HG02938 (cell line): ENCODE results near the gene NRF1.
"Not testable (repeated sequence)": the region's sequence is repeated elsewhere in the genome, so short reads cannot be mapped to it uniquely, and the experiment has no call there.

Source experiments
- ATAC-seq: cut with Tn5 transposase; IDR thresholded peaks from one replicate; pipeline ENCODE4 v1.9.1; 2021; ENCODE audit warnings: mild to moderate bottlenecking, moderate library complexity; ENCODE audit not compliant: unreplicated experiment

The NRF1 gene

GRCh38 chr7:129611246-129612111 lies at the start of gene NRF1:
Gene NRF1 (plus strand): TSS chr7:129611720. CDS start chr7:129657352, 45,632 bp downstream.
- ATAC-seq = peak; percentile 57

- ATAC-seq = not testable (repeated sequence)
These were observed 45.2 kb upstream of the NRF1 start for GRCh38 chr7:129566323-129566722.

- ATAC-seq = no peak
These were observed 44.1 kb upstream of the NRF1 start for GRCh38 chr7:129567377-129567776.

- ATAC-seq = no peak
These were observed 43.3 kb upstream of the NRF1 start for GRCh38 chr7:129568240-129568639.

DNA sequence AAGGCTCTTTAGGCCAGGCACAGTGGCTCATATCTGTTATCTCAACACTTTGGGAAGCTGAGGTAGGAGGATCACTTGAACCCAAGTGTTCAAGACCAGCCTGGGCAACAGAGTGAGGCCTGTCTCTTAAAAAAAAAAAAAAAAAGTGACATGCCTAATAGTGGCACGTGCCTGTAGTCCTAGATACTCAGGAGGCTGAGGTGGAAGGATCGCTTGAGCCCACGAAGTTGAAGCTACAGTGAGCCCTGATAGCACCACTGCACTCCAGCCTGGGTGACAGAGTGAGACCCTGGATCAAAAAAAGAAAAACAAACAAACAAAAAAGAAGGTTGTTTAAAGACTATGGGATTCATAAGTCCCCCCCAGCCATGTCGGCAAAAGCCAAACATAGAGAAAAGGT lies 42.2 kb upstream of the NRF1 start:
- no peak for ATAC-seq

DNA sequence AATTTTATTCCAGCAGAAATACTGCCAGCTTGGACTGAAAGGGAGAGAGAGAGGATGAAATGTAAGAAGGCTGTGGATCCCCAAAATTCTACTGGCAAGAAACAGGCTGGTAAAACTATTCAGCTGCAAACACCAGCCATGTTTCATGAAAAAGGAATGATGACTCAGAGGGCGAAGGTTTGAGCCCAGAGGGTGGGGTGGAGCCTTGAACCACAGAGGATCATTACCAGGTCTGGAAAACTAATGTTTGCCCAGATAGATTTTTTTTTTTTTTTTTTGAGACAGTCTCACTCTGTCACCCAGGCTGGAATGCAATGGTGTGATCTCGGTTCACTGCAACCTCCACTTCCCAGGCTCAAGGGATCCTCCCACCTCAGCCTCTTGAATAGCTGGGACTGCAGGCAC lies 41.7 kb upstream of the NRF1 start:
- ATAC-seq = no peak

DNA sequence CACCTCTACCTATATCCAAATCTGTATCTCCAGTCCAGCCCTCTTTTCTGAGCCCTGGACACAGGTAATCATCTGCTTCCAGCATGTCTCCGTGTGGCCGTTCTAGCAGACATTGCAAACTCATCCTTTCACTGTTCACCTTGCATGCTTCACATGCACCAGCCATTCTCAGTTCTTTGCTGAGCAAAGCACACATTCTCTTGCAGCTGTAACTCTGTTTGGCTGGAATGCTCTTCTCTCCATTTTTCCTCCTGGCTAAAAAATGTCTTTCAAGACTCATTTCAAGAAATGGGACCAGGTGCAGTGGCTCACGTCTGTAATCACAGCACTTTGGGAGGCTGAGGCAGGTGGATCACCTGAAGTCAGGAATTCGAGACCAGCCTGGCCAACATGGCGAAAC lies 40.3 kb upstream of the NRF1 start:
- ATAC-seq = no peak

DNA sequence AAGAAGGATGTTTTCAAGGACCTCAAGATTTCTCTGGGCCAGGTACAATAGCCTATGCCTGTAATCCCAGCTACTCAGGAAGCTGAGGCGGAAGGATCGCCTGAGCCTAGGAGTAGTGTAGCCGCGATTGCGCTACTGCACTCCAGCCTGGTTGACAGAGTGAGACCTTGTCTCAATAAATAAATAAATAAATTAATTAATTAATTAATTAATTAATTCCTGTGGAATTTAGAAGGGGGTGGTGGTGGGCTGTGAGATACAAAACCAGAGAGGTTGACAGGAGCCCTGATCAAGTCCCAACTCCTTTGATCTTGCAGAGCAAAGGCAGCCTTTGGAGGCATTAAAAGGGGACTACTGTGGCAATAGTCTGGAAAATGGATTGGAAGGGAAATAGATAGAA lies 39.3 kb upstream of the NRF1 start:
- ATAC-seq = no peak

DNA sequence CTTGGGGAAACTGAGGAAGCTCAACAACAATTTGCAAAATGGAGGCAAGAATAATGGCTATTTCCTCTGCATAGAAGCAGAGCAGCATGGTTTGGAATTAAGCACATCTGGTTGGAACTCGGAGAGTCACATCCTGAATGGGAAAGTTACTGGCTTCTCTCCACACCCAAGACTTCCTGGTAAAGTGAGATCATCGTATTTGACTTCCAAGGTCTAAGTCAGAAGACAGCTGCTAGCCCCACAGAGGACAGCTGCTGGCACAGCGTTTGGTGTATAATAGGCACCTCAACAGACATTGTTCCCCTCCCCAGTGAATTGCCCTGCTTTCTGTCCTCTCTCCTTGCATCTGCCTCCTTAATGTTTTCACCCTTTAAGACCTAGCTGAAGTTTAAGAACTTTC lies 37.0 kb upstream of the NRF1 start:
- ATAC-seq = no peak

GRCh38 chr7:129575699-129576098 lies 35.8 kb upstream of the NRF1 start:
- ATAC-seq = no peak

DNA sequence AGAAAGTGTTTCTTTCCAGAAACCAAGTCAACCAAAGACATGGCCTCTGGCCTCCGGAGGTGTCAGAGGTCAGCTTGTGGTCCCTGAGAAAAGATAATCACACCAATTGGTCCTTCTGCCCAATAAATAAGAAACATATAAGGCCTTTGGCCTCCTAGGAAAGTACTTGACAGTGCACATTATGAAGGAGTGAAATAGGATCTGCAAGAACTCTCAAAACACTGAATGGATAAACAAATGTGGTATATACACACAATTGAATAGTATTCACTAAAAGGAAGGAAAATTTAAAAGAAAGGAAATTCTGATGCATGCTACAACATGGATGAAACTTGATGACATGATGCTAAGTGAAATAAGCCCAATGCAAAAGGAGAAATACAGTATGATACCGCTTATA lies 35.4 kb upstream of the NRF1 start:
- ATAC-seq = no peak

GRCh38 chr7:129578829-129579228 lies 32.7 kb upstream of the NRF1 start:
- ATAC-seq = no peak

GRCh38 chr7:129586179-129586578 lies 25.3 kb upstream of the NRF1 start:
- ATAC-seq = not testable (repeated sequence)

GRCh38 chr7:129588268-129588667 lies 23.3 kb upstream of the NRF1 start:
- ATAC-seq = no peak

DNA sequence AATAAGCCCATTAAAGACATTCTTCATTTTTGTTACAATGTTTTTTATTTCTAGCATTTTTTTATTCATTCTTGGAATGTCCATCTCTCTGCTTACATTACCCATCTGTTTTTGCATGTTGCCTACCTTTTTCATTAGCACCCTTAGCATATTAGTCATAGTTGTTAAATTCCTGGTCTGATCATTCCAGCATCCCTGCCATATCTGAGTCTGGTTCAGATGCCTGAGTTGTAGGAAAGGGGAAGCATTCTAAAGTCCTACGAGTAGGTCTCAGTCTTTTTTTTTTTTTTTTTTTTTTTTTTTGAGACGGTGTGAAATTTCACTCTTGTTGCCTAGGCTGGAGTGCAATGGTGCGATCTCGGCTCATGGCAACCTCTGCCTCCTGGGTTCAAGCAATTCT lies 19.7 kb upstream of the NRF1 start:
- no peak for ATAC-seq

DNA sequence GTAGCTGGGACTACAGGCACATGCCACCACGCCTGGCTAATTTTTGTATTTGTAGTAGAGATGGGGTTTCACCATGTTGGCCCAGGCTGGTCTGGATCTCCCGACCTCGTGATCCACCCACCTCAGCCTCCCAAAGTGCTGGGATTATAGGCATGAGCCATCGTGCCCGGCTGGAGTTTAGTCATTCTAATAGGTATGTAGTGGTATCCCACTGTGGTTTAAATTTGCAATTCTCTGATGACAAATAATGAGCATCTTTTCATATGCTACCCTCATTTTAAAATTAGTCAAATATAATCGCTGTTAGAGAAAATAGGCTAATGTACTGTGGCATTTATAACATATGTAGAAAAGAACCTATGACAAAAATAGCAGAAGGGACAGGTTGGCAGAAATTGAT lies 15.1 kb upstream of the NRF1 start:
- not testable (repeated sequence) for ATAC-seq

DNA sequence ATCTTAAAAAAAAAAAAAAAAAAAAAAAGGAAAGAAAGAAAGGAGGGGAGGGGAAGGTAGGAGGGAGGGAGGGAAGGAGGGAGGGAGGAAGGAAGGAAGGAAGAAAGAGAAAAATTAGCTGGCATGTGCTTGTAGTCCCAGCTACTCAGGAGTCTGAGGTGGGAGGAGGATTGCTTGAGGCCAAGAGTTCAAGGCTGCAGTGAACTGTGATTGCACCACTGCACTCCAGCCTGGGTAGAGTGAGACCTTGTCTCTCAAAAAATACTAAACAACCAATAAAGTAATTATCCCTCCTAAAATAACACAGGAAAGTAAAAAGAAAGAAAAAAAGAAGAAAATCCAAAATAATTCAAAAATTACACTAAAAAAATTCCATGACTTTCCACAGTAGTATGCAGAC lies 13.8 kb upstream of the NRF1 start:
- no peak for ATAC-seq

DNA sequence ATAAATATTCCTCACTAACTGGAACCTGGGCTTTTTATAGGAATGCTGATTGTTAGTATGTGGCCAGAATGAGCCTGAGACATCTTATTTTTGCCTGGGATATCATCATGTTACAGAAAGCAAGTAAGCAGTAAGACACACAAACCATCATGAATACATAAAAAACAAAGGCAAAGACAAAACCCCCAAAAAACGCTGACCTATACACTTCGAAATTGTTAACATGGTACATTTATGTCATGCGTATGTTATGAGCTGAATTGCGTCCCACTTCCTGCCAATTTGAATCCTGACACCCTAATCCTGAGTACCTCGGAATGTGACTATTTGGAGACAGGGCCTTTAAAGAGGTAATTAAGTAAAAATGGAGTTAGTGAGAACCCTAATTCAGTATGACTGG lies 12.3 kb upstream of the NRF1 start:
- ATAC-seq = no peak

DNA sequence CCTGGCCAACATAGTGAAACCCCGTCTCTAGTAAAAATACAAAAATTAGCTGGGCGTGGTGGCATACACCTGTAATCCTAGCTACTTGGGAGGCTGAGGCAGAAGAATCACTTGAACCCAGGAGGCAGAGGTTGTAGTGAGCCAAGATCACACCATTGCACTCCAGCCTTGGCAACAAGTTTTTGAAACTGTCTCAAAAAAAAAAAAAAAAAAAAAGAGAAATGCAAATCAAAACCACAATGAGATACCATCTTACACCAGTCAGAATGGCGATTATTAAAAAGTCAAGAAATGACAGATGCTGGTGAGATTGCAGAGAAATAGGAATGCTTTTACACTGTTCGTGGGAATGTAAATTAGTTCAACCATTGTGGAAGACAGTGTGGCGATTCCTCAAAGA lies 7.9 kb upstream of the NRF1 start:
- ATAC-seq = not testable (repeated sequence)

- ATAC-seq = not testable (repeated sequence)
These were observed 7.5 kb upstream of the NRF1 start for GRCh38 chr7:129604021-129604420.

DNA sequence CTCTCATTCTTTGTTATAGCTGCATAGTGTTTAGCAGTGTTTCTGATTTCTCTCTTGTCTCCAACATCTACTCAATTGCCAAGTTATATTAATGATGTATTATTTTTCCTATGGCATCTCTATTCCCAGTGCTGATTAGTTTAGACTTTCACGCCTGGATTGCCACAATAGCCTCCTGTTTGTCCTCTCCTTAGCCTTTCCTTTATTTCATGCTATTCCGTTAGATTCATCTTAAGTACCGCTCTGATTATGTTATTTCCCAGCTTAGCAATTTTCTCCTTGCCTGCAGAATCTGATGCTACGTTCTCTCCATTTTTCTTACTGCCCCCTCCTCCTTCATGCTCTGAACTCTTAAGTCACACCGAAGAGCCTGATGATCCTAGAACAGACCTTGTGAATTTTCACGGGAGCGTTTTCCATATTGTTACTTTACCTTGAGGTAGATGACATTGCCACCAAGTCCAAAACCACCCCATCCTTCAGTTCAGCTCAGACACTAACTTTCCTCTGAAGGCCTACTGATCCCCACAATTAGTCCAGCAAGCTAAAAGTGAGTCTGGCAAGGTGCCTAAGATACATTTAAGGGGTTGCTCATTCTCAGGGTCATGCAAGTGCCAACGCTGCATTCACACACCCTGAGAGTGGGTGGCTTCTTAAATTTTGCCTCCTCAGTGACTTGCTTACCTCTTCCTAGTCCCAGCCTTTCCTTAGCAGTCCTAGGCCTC lies 6.6 kb upstream of the NRF1 start:
- ATAC-seq = no peak

- ATAC-seq = no peak
These were observed 5.4 kb upstream of the NRF1 start for GRCh38 chr7:129605960-129606614.
